Upper lobe of left lung (tissue), 4 donors: Measurements from ENCODE around the gene CLEC4G.

ENCODE experiments used
- CTCF ChIP-seq, 6 experiments: fragments of 450-650 bp in 4 of 6; fragments of 200-600 bp in 2 of 6; sonication (generic) in 2 of 6; IDR thresholded peaks; one replicate each; pipeline ENCODE4 v1.5.1; 2016 to 2019; ENCODE audit warnings: antibody characterized with exemption in 6 of 6
- POLR2AphosphoS5 ChIP-seq, 2 donors: sonication (generic); formaldehyde crosslinking; IDR thresholded peaks; one replicate each; pipeline ENCODE4 v1.5.1; 2017; ENCODE audit warnings: antibody characterized with exemption in 2 of 2

DNA sequence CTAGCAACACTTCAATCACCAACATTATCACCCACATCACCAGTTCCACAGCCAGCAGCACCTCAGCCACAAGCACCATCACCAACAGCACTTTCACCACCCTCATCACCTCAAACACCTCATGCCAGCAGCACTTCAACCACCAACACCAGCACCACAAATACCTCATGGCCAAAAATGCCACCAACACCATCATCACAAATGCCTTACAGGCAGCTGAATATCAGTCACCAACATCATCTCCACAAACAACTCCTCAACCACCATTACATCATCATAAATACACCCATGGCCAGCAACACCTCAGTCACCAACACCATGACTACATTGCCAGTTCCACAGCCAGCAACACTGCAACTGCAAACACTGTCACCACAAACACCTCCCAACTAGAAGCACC, 40.4 kb downstream of the CLEC4G start:
- TF ChIP-seq CTCF (IDR thresholded peaks at IDR 0.05) (no peak), POLR2AphosphoS5 (IDR thresholded peaks at IDR 0.05) (no peak)
